Activated gamma-delta T cell treated with anti-CD3 and anti-CD28 coated beads, Interleukin-2, amount 50 U/mL, for 16 hours (primary cell): ENCODE measurements around the gene CRB3.
"Not testable (repeated sequence)": the region's sequence is repeated elsewhere in the genome, so short reads cannot be mapped to it uniquely, and the experiment has no call there.

Experiments
- DNase-seq: peaks from one replicate; pipeline ENCODE4 v3.0.0-alpha.2; 2020; ENCODE audit warnings: low read depth

CRB3 gene

DNA sequence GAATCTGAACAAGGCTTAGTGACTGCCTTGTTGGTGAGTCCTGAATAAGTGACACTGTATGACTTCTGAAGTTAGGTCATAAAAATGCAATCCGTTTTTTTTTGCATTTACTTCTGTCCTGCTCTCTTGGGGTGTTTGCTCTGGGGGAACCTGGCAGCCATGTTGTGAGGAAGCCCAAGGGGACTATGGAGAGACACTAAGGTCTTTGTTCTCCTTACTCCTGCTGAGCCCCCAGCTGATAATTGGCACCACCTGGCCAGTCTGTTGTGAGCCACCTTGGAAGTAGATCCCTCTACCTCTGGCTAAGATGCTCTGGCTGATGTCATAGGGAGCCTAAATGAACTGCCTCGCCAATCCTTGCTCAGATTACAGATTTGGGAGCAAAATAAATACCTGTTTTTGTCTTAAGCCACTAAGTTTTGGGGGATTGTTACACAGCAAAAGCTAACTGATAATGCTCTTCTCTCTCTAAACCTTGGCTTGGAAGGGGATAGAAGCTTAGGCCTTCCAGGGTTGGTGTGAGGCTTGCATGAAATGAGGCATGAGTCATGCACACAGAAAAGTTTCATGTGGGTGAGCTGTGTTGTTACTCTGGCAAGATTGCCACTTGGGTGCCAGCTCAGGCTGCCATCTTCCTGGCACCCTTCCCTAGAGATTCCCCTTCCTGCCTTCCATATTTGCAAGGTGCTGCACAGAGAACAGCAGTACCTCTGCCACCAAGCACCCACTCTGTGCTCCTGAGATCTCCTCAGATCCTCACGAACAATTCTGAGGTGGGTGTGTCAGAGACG, 27.9 kb downstream of the CRB3 start:
- no peak for DNase-seq

DNA sequence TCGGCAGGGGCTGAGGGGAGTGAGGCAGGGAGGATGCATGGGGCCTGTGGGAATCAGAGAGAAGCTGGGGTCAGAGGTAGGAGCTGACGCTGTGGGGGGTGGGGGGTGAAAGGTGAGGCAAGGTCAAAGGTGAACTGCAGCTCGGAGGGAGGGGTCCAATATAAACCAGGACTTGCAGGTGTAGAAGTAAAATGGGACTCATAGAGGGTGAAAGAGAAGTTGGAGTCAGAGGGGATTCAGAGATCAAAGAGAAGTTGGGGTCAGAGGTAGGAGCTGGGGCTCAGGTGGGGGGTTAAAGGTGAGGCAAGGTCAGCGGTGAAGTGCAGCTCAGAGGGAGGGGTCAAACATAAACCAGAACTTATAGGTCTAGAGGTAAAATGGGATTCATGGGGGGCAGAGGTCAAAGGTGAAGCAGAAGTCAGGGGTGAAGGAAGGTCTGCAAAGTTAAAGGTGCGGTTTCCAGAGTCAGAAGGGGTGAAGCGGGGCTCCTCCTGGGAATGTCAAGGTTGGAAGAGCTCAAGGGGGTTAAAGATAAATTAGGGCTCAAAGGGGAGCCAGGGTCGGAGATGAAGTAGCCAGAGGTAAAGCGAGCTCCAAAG, 30.5 kb downstream of the CRB3 start:
- DNase-seq: no peak

DNA sequence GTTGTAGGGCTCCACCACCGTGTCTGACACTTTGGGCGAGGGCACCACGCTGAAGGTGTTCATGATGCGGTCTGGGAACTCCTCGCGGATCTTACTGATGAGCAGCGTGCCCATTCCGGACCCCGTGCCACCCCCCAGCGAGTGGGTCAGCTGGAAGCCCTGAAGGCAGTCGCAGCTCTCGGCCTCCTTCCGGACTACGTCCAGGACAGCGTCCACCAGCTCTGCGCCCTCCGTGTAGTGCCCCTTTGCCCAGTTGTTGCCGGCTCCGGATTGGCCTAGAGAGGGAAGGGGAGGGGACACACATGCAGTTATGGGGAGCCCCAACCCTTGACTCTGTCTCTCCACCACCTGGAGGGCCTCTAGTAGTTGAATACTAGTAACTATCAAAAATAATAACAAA, 31.9 kb downstream of the CRB3 start:
- DNase-seq: no peak

DNA sequence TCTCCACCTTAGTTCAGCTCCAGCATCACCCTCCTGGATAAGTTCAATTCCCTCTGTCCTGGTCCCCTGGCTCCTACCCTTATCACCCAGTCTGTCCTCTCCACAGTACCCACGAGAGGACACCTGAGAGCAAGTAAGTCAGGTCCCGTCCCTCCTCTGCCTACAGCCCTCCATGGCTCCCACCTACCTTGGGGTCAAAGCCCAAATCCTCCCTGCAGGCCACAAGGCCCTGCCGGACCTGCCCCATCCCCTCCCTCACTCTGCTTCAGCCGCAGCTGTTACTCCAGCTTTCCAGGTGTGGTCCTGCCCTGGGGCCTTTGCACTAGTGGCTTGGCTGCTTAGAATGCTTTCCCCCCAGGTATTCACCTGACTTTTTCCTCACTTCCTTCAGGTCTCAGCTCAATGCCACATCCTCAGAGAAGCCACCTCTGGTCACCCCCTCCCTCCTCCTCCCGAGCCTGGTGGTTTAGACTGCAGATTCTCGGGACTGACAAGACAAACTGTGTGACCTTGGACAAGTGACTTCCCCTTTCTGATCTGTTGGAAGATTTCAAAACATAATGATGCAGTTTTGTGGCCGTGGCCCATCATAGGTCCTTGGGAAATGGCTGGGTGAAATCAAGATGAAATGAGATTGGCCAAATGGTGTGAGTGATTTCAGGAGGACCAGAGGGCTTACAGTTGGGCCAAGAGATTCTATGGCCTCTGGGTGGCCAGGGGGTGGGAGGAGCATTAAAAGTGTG, 34.4 kb downstream of the CRB3 start:
- DNase-seq: no peak

DNA sequence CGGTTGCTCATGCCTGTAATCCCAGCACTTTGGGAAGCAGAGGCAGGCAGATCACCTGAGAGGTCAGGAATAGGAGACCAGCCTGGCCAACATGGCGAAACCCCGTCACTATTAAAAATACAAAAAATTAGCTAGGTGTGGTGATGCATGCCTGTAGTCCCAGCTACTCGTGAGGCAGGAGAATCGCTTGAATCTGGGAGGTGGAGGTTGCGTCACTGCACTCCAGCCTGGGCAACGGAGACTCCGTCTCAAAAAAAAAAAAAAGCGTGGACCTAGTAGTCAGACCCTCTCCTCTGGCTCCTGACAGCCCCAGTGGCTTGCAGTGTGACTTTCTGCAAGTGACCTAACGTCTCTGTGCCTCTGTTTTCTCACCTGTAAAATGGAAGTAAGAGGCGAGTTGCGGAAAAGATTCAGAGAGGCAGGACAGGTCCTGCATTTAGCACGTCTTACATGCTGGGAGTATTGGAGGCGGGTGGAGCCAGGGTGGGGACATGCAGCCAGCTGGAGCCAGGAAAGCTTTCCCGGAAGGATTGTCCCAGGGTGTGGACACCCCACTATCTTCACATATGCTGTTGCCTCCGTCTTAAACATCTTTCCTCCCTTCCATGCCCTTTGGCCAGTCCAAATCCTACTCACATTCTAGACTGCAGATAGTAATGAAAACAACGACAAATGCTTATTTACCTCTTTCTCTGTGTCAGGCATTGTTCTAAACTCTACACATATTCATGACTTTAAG, 35.1 kb downstream of the CRB3 start:
- no peak for DNase-seq

DNA sequence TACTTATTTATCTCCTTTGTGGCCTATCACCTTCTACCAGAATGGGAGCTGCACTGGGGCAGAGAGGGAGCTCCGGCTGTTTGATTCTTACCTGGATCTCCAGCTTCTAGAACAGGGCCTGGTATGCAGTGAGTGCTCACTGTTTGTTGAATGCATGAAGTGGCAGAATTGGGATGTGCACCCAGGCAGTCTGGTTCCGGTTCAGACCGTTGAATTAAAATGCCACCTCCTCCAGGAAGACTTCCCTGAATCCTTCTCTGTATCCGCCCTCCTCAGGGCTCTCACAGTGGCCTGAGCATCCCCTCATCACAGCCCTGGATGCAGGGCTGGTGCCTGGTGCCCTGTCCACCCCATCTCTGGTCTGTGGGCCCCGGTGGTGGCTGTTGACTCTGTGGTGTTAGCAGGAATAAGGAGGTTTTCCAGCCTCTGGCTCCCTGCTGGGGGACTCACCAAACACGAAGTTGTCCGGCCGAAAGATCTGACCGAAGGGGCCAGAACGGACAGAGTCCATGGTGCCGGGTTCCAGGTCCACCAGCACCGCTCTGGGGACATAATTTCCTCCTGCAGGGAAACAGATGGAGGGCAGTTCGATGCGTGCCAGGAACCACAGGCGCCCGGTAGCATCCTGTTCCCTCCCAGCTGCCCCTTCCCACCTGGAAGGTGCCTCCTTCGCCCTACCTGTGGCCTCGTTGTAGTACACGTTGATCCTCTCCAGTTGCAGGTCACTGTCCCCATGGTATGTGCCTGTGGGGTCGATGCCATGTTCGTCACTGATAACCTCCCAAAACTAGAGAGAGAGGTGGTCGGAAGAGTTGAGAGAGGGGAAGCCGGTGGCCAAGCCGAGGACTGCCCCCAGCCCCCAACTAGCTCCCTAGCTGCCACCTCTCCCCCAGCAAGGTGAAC, 37.0 kb downstream of the CRB3 start:
- DNase-seq: no peak

DNA sequence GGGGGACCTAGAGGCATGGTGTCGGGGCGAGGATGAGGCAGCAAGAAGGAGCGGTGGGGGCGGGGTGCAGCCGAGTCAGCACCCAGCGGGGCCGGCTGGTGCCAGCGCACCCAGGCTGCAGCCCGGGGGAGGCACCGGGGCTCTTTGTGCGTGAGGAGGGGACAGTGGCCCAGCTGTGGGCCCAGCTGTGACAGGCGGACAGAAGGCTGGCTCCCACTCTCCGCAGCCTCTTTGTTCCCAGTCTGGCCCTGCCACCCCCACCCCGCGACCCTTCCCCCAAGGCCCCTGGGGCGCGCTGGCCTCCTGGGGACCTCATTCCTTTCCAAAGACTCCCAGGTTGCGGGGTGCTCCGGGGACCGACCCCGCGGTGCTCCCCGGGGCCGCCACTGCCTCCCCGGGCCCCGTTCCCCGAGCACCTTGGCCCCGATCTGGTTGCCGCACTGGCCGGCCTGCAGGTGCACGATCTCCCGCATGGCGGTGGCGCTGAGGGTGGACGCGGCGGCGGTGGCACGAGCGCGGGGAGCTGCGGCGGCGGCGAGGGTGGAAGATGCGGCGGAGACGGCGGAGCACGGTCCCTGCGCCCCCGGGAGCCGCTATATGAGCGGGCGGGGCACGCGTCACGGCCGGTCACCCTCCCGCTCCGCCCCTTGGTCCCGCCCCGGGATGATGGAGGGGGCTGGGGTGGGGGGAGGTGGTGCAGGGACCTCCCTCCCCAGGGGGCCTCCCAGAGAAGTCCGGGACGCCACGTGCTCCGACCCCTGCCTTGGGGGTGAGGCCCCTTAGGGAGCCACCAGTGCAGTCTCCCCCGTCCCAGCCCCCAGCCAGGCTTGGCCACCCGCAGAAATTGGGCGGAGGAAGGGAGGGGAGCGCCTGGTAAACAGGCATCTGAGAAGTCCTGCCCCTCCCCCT, 37.9 kb downstream of the CRB3 start, which contains the start of gene TUBB4A:
Gene TUBB4A, minus strand, starts transcription at position 570 of the 909 bp plus-strand sequence. Its CDS starts 97 bp downstream, at position 473.
- no peak for DNase-seq

DNA sequence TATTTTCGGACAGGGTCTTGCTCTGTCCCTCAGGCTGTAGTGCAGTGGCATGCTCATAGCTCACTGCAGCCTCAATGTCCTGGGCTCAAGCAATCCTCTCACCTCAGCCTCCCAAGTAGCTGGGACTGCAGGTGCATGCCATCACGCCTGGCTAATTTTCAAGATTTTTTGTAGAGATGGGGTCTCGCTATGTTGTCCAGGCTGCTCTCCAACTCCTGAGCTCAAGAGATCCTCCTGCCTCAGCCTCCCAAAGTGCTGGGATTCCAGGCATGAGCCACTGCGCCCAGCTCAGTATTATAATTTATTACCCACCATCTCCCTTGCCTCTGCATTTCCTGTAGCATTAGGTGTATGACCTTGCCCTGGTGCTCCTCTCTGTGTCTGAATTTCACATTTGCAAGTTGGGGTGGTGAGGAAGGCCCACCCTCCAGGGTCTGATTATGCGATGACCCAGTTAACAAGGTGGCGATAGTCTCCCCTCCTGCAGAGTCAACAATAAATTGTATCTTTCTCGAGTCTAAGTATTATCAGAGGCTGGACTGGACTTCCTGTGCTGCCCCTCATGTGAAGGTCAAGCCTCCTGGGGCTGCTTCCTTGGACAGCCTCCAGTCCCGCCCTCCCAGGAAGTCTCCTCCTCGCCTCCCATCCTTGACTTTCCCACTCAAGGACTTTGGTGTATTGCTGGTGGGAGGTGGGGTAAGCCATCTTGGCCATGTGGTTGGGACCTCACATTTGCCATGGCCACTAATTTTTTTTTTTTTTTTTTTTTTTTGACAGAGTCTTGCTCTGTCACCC, 39.5 kb downstream of the CRB3 start:
- DNase-seq: no peak

DNA sequence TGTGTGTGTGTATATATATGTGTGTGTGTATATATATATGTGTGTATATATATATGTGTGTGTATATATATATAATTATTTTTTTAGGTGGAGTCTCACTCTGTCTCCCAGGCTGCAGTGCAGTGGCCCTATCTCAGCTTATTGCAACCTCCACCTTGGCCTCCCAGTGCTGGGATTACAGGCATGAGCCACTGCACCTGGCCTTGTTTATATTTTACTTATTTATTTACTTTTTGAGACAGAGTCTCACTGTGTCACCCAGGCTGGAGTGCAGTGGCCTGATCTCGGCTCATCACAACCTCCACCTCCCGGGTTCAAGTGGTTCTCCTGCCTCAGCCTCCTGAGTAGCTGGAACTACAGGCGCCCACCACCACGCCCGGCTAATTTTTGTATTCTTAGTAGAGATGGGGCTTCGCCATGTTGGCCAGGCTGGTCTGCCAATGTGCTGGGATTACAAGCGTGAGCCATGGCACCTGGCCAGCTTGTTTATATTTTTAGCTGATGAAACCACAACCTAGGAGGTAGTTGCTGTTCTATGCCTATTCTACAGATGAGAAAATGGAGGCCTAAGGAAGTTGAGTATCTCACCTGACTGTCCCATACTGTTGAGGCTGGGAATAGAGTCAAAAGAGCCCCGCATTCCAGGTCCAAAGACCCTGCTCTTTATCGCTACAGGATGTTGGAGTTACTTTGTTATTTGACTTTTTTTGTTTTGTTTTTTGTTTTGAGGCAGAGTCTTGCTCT, 44.1 kb downstream of the CRB3 start:
- not testable (repeated sequence) for DNase-seq

DNA sequence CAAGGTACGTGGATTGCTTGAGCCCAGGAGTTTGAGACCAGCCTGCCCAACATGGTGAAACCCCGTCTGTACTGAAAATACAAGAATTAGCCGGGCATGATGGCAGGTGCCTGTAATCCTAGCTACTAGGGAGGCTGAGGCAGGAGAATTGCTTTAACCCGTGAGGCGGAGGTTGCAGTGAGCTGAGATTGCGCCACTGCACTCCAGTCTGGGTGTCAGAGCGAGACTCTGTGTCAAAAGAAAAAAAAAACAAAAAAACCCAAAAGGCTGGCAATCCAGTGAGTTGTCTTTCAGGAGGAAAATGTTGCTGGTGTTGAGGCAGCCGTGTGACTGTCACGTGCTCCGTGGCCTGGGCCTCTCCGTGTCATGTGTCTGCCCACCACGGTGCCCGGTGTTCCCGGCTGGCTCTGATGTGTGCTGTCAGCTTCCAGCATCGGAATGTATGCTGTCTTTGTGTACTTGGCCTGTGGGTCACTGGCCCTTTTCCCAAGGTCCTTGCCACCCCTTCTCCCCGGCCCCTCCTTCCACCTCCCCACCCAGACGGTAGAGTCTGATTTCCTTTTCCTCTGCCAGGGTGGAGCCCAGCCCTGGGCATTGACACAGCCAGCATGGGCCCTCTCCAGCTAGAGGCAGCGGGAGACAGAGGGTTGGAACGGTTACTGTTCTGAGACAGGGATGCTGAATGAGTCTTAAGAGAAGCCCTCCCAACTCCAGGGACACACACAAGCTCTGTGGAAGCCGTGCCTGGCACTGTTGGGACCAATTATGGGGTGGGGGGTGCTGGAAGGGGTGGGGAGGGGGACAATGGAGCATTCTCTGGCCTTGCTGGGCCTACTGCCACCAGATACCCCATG, 45.3 kb downstream of the CRB3 start:
- no peak for DNase-seq

DNA sequence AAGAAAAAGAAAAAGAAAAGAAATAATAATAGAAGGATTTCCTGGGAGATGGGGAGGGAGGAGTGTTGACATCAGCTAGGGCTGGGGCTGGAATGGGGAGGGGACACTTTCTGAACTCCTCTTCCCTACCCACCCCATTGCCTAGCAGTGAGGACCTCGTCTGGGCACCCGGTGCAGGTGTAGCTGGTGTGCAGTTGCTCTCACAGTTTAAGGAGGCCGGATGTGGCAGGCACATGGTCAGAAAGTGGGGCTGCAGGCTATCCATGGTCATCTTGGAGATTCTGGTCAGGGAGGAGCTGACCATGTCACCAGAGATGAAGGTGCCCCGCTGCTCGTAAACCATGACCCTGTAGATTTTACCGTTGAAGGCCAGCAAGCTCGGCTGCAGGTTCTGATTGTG, 46.5 kb downstream of the CRB3 start:
- no peak for DNase-seq

DNA sequence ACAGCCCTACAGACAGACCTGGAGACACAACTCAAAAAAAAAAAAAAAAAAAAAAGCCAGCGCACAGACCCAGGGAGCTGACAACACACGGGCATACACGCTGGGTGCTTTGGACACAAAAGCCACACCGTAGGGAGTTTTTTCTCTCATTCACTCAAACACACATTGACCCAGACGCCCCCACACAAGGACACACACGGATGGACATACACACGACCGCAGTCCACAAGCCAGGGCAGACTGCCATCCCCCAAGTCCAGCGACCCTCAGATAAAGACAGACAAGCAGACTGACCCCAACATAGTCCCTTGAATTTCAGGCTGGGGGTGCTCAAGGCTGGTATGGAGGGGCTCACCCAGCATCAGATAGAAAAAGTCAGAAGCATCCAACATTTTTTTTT, 50.0 kb downstream of the CRB3 start:
- no peak for DNase-seq

DNA sequence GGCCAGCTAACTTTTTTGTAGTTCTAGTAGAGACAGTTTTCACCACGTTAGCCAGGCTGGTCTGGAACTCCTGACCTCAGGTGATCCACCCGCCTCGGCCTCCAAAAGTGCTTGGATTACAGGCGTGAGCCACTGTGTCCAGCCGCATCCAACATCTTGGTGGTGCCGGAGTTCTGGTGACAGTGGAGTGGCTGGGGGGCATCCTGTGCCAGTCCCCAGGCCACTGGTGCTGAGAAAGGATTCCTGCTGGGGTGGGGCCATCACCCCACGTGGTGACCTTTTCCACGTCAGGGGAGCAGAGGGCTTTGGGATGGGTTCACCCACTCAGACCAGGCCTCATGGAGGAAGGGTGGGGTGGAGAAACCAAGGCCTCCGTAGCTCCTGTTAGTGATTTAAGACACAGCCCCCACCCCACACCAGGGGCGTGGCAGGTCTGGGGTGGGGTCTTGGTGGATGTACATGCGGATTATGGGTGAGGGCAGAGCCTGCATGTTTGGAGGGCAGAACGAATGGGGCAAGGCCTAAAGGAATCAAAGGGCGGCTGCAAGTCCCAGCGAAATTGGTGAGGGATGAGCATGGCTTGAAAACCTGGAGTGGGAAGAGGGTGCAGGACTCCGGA, 51.0 kb downstream of the CRB3 start:
- no peak for DNase-seq

DNA sequence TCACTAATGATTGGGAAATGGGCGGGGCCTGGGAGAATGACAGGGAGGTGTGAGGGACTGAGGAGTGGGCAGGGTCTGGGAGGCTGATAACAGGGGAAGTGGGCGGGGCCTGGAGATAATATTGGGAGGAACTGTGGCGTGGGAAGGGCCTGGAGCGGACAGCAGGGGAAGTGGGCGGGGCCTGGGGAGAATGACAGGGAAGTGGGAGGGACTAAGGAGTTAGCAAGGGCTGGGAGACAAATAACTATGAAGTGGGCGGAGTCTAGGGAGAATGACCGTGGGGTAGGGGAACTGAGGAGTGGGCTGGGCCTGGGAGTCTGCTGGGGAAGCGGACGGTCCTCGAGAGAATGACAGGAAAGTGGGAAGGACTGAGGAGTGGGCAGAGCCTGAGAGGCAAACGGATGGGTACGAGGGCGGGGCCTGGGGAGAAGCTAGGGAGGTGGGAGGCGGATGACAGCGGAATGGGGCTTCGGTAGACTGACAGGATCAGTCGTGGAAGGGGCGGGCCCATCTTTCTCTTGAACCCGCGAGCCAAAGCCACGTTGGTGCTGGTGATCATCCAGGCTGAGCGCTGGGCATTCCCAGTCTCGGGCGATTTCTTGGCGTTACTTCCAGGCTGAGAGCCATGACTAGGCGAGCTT, 52.1 kb downstream of the CRB3 start:
- no peak for DNase-seq
